Loucy (cell line): ENCODE results near the gene RFESD.

ENCODE experiments used
- H2AFZ ChIP-seq: fragments of 200-600 bp; sonication (generic); 2 replicates; pipeline ENCODE4 v1.6.0; 2016; ENCODE audit warnings: antibody characterized with exemption, mild to moderate bottlenecking, low read length, moderate library complexity
- H3F3A ChIP-seq: fragments of 200-600 bp; 2 replicates; pipeline ENCODE4 v1.6.0; 2016; ENCODE audit warnings: antibody characterized with exemption, low read depth, mild to moderate bottlenecking
- H3K27me3 ChIP-seq: fragments of 200-600 bp; sonication (generic); 2 replicates; pipeline ENCODE4 v1.6.1; 2014; ENCODE audit warnings: low read length, mild to moderate bottlenecking; ENCODE audit not compliant: insufficient read depth, poor library complexity, severe bottlenecking
- H3K36me3 ChIP-seq: fragments of 200-600 bp; sonication (generic); 2 replicates; pipeline ENCODE4 v1.6.1; 2016; ENCODE audit warnings: low read length; ENCODE audit not compliant: insufficient read depth
- H3K4me1 ChIP-seq: fragments of 200-600 bp; sonication (generic); 2 replicates; pipeline ENCODE4 v1.5.1; 2014; ENCODE audit warnings: low read length, mild to moderate bottlenecking; ENCODE audit not compliant: insufficient read depth, poor library complexity, severe bottlenecking
- H3K4me2 ChIP-seq: fragments of 200-600 bp; sonication (generic); 2 replicates; pipeline ENCODE4 v1.6.0; 2014; ENCODE audit warnings: antibody characterized with exemption, low read length, low read depth, mild to moderate bottlenecking; ENCODE audit not compliant: poor library complexity, severe bottlenecking
- H3K4me3 ChIP-seq: fragments of 200-600 bp; sonication (generic); 2 replicates; pipeline ENCODE4 v1.5.1; 2014; ENCODE audit warnings: low read length, mild to moderate bottlenecking, mixed read lengths; ENCODE audit not compliant: poor library complexity, severe bottlenecking
- H3K79me2 ChIP-seq: fragments of 200-600 bp; sonication (generic); 2 replicates; pipeline ENCODE4 v1.6.1; 2014; ENCODE audit warnings: low read length; ENCODE audit not compliant: insufficient read depth
- H3K9ac ChIP-seq: fragments of 200-600 bp; sonication (generic); 2 replicates; pipeline ENCODE4 v1.6.0; 2014; ENCODE audit warnings: mild to moderate bottlenecking, low read depth, low read length, moderate library complexity; ENCODE audit not compliant: poor library complexity, severe bottlenecking
- H3K9me2 ChIP-seq: fragments of 200-600 bp; sonication (generic); replicated peaks from 2 replicates; pipeline ENCODE4 v1.6.1; 2016; ENCODE audit warnings: low read depth, low read length, mixed read lengths
- H3K9me3 ChIP-seq: fragments of 200-600 bp; sonication (generic); 2 replicates; pipeline ENCODE4 v1.6.1; 2014; ENCODE audit warnings: mild to moderate bottlenecking, antibody characterized with exemption, low read length, low read depth; ENCODE audit not compliant: insufficient read depth
- H4K20me1 ChIP-seq: fragments of 200-600 bp; sonication (generic); 2 replicates; pipeline ENCODE4 v1.6.0; 2014; ENCODE audit warnings: antibody characterized with exemption, low read length, mild to moderate bottlenecking; ENCODE audit not compliant: insufficient read depth, poor library complexity, severe bottlenecking
- CTCF ChIP-seq: fragments of 200-600 bp; sonication (generic); conservative IDR thresholded peaks from 2 replicates; pipeline ENCODE4 v1.5.1; 2014; ENCODE audit warnings: mild to moderate bottlenecking, antibody characterized with exemption, low read length
- EZH2phosphoT487 ChIP-seq: fragments of 200-600 bp; IDR thresholded peaks from 2 replicates; pipeline ENCODE4 v1.6.1; 2018; ENCODE audit warnings: antibody characterized with exemption, mild to moderate bottlenecking, moderate library complexity, borderline replicate concordance

Gene RFESD

GRCh38 chr5:95697781-95698681, 51.5 kb downstream of the RFESD start:
- Histone ChIP-seq H3F3A (no peaks in the 10 kb centered on the region), H3K79me2 (no peaks in the 10 kb centered on the region), H3K4me1 (no peaks in the 10 kb centered on the region), H3K9me3 (no peaks in the 10 kb centered on the region), H3K9me2 (no peaks in the 10 kb centered on the region), H3K36me3 (no peaks in the 10 kb centered on the region), H3K9ac (no peak overlapping the region), H3K4me2 (no peak overlapping the region), H4K20me1 (no peaks in the 10 kb centered on the region), H3K4me3 (no peak overlapping the region), H2AFZ (no peak overlapping the region), H3K27me3 (no peaks in the 10 kb centered on the region)
- TF ChIP-seq EZH2phosphoT487 (no peak), CTCF (no peak)

GRCh38 chr5:95699337-95699736, 52.8 kb downstream of the RFESD start:
- Histone ChIP-seq H3K4me2 (no peak overlapping the region), H3K9ac (no peak overlapping the region), H3K79me2 (no peaks in the 10 kb centered on the region), H3K9me2 (no peaks in the 10 kb centered on the region), H3K36me3 (no peaks in the 10 kb centered on the region), H3K27me3 (no peaks in the 10 kb centered on the region), H2AFZ (no peak overlapping the region), H3K4me3 (no peak overlapping the region), H3K4me1 (no peaks in the 10 kb centered on the region), H3F3A (no peaks in the 10 kb centered on the region), H3K9me3 (no peaks in the 10 kb centered on the region), H4K20me1 (no peaks in the 10 kb centered on the region)
- no peak for TF ChIP-seq EZH2phosphoT487
- no peak for TF ChIP-seq CTCF

- no peaks in the 10 kb centered on the region for H3K27me3 ChIP-seq
- H3K9ac ChIP-seq, result no peak overlapping the region
- H3K4me1 ChIP-seq, result no peaks in the 10 kb centered on the region
- no peak overlapping the region for H3K4me3 ChIP-seq
- H4K20me1 ChIP-seq, result no peaks in the 10 kb centered on the region
- H2AFZ ChIP-seq, result no peak overlapping the region
- H3F3A ChIP-seq, result no peaks in the 10 kb centered on the region
- no peaks in the 10 kb centered on the region for H3K36me3 ChIP-seq
- H3K9me3 ChIP-seq, result no peaks in the 10 kb centered on the region
- no peak overlapping the region for H3K4me2 ChIP-seq
- H3K9me2 ChIP-seq, result no peaks in the 10 kb centered on the region
- no peaks in the 10 kb centered on the region for H3K79me2 ChIP-seq
- TF ChIP-seq EZH2phosphoT487 (no peak), CTCF (no peak)
Observed at GRCh38 chr5:95701074-95701473, 54.5 kb downstream of the RFESD start.
